RWPE2 (cell line): ENCODE measurements around the gene OOSP4A.

Source experiments
- ATAC-seq: fragments of 200-7000 bp; cut with Tn5 transposase; 3 replicates; pipeline ENCODE4 v1.9.1; 2021; ENCODE audit warnings: low read depth
- DNase-seq: peaks from one replicate; pipeline ENCODE4 v3.0.0-alpha.2; 2020; ENCODE audit warnings: low spot score
- H3K27ac ChIP-seq: fragments of 450-650 bp; 2 replicates; pipeline ENCODE4 v1.5.1; 2017; ENCODE audit warnings: mild to moderate bottlenecking; ENCODE audit not compliant: poor library complexity, severe bottlenecking
- H3K27me3 ChIP-seq: fragments of 250-450 bp; sonication (Bioruptor Pico); 2 replicates; pipeline ENCODE4 v1.5.1; 2021; ENCODE audit warnings: mild to moderate bottlenecking, moderate library complexity; ENCODE audit not compliant: insufficient read depth, poor library complexity, severe bottlenecking
- H3K36me3 ChIP-seq: fragments of 250-450 bp; sonication (Bioruptor Pico); 2 replicates; pipeline ENCODE4 v1.5.1; 2020; ENCODE audit warnings: low read depth, mild to moderate bottlenecking, moderate library complexity
- H3K4me1 ChIP-seq: fragments of 250-450 bp; sonication (Bioruptor Pico); 2 replicates; pipeline ENCODE4 v1.5.1; 2021; ENCODE audit warnings: mild to moderate bottlenecking, moderate library complexity; ENCODE audit not compliant: insufficient read depth, poor library complexity, severe bottlenecking
- H3K4me3 ChIP-seq: fragments of 250-450 bp; sonication (Bioruptor Pico); 2 replicates; pipeline ENCODE4 v1.5.1; 2021; ENCODE audit warnings: mild to moderate bottlenecking, moderate library complexity; ENCODE audit not compliant: severe bottlenecking
- H3K9me3 ChIP-seq: fragments of 250-450 bp; sonication (Bioruptor Pico); 2 replicates; pipeline ENCODE4 v1.5.1; 2021; ENCODE audit warnings: mild to moderate bottlenecking, moderate library complexity; ENCODE audit not compliant: severe bottlenecking
- CTCF ChIP-seq: fragments of 450-650 bp; IDR thresholded peaks from one replicate; pipeline ENCODE4 v1.5.1; 2017; ENCODE audit warnings: mild to moderate bottlenecking, moderate library complexity; ENCODE audit not compliant: poor library complexity, severe bottlenecking

Gene OOSP4A

DNA sequence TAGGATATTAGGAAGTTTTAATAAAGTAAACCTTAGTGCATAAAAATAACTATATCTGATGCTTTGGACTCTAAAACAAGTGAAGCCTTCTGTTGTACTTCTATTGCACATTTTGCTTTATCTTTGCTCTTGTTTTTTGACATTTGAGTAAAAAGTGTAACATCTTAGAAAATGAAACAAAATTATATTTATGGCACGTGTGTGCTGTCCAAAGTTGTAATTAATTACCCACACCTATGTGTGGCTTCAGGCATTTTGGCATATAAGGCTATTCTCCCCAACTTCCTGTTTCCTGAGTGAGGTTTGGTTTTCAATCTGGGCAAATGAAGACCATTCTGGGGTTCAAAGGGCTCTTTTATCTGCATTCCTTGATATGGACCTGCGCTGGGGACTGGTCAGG, 25.7 kb upstream of the OOSP4A start, which contains the start of gene OOSP1:
OOSP1 (plus strand) TSS at position 301 of the 400 bp plus-strand sequence; CDS start at position 324, 23 bp downstream.
- ATAC-seq (no peak), DNase-seq (no peak)
- no peaks in the 10 kb centered on the region for H3K9me3 ChIP-seq
- no peak for TF ChIP-seq CTCF
- no peak within 1 kb of the TSS for H3K27ac ChIP-seq
- no peaks in the 10 kb centered on the region for H3K36me3 ChIP-seq
- no peaks in the 10 kb centered on the region for H3K4me1 ChIP-seq
- H3K27me3 ChIP-seq, result no peaks in the 10 kb centered on the region
- no peak within 1 kb of the TSS for H3K4me3 ChIP-seq

DNA sequence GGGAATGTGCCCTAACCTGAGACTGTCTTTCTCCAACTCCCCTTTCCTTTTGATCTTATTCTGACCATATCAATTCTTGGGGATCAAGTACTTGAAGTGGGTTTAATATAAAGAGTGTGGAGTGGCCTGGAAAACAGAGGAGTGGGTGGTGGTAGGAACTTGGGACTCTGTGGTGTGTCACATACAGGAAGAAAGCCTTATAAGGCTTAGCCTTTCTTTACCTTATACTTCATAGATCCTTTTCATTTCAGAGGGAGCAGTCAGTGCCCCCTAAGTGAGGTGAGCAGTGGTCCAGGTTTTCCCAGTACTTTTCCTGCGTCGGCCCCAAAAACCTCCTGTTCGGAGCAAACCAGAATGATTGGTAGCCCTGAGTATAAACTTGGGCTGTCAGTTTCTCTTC, 25.1 kb upstream of the OOSP4A start:
- Histone ChIP-seq H3K4me3 (no peak overlapping the region), H3K4me1 (no peaks in the 10 kb centered on the region), H3K9me3 (no peaks in the 10 kb centered on the region), H3K27me3 (no peaks in the 10 kb centered on the region), H3K27ac (no peak overlapping the region), H3K36me3 (no peaks in the 10 kb centered on the region)
- no peak for ATAC-seq
- no peak for DNase-seq
- no peak for TF ChIP-seq CTCF

- no peaks in the 10 kb centered on the region for H3K27me3 ChIP-seq
- DNase-seq, result no peak
- ATAC-seq, result no peak
- no peaks in the 10 kb centered on the region for H3K36me3 ChIP-seq
- H3K4me1 ChIP-seq, result no peaks in the 10 kb centered on the region
- no peak overlapping the region for H3K4me3 ChIP-seq
- no peak for TF ChIP-seq CTCF
- H3K27ac ChIP-seq, result no peak overlapping the region
- H3K9me3 ChIP-seq, result no peaks in the 10 kb centered on the region
Observed at GRCh38 chr11:59939482-59939881, 24.4 kb upstream of the OOSP4A start.

DNA sequence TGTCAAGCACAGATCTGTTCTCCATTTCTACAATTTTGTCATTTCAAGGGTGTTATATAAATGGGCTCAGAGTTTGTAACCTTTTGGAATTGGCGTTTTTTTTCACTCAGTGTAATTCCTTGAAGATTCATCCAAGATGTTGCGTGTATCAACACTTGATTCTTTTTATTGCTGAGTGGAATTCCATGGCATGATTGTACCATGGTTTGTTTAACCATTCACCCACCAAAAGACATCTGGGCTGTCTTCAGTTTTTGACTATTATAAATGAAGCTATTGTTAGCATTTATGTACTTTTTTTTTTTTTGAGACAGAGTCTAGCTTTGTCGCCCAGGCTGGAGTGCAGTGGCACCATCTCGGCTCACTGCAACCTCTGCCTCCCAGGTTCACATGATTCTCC, 22.7 kb upstream of the OOSP4A start:
- TF ChIP-seq CTCF, result no peak
- H3K4me3 ChIP-seq, result no peak overlapping the region
- ATAC-seq (no peak), DNase-seq (no peak)
- H3K36me3 ChIP-seq, result no peaks in the 10 kb centered on the region
- no peaks in the 10 kb centered on the region for H3K27me3 ChIP-seq
- no peaks in the 10 kb centered on the region for H3K9me3 ChIP-seq
- H3K4me1 ChIP-seq, result no peaks in the 10 kb centered on the region
- H3K27ac ChIP-seq, result no peak overlapping the region

GRCh38 chr11:59943997-59944714, 19.7 kb upstream of the OOSP4A start:
- peak; percentile 14; the same call in 1 of the 3 replicates for ATAC-seq

More at GRCh38 chr11:59943997-59944714, 19.7 kb upstream of the OOSP4A start:
- no peak for TF ChIP-seq CTCF
- H3K36me3 ChIP-seq, result no peaks in the 10 kb centered on the region
- H3K4me3 ChIP-seq, result no peak overlapping the region
- no peaks in the 10 kb centered on the region for H3K27me3 ChIP-seq
- no peaks in the 10 kb centered on the region for H3K9me3 ChIP-seq
- no peaks in the 10 kb centered on the region for H3K4me1 ChIP-seq
- DNase-seq, result no peak
- H3K27ac ChIP-seq, result no peak overlapping the region
